GM19328 (cell line): Measurements from ENCODE around the gene NR3C2.

Source experiments
- ATAC-seq: cut with Tn5 transposase; IDR thresholded peaks from one replicate; pipeline ENCODE4 v1.9.1; 2021; ENCODE audit warnings: mild to moderate bottlenecking, moderate library complexity; ENCODE audit not compliant: unreplicated experiment

The NR3C2 gene

DNA sequence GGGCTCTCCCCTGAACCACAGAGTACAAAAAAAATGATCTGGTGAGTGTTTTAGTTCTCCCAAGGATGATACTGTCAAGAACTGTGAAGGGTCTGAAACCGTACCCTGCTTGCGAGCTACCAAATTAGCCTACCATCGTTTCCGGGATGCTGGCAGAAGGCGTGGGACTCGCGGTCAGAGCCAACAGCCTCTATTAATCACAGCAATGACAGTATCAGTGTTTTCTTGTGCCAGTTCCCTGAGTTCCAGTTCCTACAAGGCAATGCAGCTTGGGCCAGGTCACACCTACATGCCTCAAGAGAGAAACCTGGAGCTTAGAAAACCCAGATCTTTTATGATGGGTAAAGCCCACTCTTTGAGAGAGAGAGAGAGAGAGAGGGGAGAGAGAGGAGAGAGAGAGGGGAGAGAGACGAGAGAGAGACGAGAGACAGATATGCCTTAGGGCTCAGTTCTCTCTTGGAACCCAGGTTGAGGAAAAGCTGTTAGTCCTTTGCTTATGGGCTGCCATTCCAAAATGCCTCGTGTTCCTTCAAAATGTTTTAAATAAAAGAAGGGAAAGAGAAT lies 382.5 kb downstream of the NR3C2 start:
- no peak for ATAC-seq

GRCh38 chr4:148057984-148058859 lies 384.0 kb downstream of the NR3C2 start:
- ATAC-seq = no peak

DNA sequence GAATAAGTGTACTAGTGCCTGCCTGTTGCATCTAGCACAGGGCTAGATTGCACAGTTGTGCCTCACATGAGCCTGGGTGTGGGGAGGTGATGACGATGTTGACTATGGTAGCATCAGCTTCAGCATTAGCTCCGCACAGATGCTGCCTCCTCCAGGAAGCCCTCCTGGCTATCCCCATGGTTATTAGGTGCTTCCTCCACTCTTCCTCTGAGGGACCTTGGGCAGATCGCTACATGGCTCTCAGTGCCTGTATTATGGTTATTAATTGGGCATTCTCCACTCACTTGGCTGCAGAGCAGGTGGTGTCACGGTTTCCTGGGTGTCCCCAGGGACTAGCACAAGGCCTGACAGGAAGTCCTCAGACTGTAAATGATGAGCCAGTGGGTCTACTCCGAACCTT lies 384.7 kb downstream of the NR3C2 start:
- peak; percentile 36 for ATAC-seq

- peak; percentile 81 for ATAC-seq
Observed at GRCh38 chr4:148056879-148057278, 385.3 kb downstream of the NR3C2 start.

DNA sequence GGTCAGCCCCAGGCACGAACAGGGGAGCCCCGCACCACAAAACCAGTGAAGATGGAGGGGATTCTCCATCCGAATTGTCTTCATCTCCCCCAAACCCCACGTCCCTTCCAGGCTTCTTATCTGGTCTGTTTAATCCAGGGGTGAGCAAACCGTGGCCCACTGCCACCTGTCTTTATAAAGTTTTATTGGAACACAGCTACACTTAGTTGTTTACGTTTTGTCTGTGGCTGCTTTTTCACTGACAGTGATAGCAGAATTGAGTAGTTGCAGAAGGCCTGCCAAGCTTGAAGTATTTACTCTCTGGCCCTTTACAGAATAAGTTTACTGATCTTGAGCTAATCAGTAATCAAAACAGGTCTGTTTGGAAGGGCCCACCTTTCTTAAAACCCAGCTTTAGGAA lies 386.4 kb downstream of the NR3C2 start:
- ATAC-seq = no peak

DNA sequence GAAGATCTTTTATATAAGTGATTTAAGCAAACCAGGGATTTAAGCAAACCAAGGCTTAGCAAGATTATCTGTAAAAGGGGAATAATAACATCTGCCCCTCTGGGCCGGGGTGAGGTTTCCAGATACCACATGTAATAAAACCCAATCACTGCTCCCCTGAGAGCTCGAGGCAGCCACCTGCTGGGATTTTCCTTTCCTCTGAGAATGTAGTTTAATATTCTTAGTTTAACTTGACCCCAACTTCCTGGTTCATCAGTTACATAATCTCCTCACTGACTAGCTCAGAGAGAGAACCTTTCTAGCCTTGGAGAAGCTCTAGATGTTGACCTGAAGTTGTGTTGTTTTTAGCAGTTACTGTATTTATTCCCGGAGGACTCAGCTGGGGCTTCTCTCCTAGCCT lies 387.9 kb downstream of the NR3C2 start:
- no peak for ATAC-seq

- no peak for ATAC-seq
Observed at GRCh38 chr4:148053298-148054003, 388.8 kb downstream of the NR3C2 start.

DNA sequence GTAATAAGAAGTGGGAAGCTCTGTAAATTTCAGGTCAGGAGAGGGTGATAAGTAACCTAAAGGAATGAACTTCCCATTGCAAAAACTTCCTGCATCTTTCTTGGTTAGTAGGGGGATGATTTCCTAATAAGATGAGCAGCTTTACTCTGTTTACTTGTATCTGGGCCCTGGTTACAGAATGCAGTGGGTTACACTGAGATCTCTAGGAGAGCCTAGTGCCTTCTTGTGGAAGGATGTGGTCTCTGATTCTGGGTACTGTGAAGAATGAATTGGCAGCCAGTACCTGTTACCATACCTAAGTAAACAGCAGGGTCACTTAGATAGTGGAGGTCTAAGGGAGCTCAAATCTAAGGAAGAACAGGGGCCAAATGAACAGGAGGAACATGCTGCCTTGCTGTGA lies 389.8 kb downstream of the NR3C2 start:
- no peak for ATAC-seq

- ATAC-seq = no peak
Observed at GRCh38 chr4:148051403-148051802, 390.8 kb downstream of the NR3C2 start.

- no peak for ATAC-seq
Observed at GRCh38 chr4:148048598-148048997, 393.6 kb downstream of the NR3C2 start.

DNA sequence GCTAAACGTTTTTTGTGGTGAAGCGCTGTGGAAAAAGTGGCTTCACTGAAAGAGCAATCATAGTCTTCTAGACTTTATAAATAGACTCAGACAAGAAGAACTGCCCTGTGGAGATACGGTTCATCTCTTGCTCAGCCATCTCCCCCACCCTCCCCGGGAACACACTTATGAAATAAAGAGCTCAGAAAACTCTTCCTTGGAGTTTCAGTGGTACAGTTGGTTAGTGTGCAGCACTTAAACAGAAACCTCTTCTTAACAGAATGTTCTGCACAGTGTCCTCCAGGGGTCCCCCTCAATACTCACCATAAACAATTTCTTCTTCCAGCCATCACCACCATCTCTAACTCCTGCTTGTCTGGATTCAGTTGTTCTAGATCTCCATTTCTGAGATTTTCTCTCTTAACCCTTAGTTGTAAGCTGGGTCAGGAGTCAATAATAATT lies 397.3 kb downstream of the NR3C2 start:
- peak; percentile 94 for ATAC-seq

- ATAC-seq = peak; percentile 2
Observed at GRCh38 chr4:148044089-148044911, 397.9 kb downstream of the NR3C2 start.

DNA sequence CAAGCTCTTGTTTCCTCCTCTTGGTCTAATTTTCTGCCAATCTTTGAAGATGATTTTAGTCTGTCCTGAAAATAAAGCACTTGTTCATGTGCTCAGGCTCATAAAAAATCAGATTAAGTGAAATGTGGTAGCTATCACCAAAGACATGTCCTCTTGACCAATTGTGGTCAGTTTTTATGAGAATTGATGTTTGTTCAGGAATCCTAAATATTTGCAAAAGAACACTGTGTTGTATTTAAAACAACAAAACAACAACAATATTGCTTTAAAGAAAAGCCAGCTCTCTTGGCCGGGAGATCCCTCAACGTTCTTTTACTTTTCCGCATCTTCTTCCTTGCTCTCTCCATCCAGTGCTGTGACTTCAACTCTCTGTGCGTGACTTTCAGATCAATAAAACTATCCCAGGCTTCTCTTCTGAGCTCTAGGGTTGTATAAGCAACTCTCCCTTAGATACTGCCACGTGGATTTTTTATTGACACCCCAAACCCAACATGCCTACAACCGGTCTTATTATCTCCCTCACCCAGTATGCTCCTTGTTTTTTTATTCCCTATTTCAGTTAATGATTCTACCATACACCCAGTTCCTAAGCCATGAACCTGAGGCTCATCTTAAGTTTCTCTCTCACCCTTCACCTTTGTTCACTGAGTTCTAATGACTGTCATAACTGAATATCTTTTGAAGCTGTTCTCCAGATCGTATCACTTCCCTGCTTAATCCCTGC lies 400.4 kb downstream of the NR3C2 start:
- ATAC-seq = no peak

GRCh38 chr4:148034813-148035212 lies 407.4 kb downstream of the NR3C2 start:
- ATAC-seq = no peak

GRCh38 chr4:148030193-148030873 lies 411.9 kb downstream of the NR3C2 start:
- ATAC-seq = no peak

DNA sequence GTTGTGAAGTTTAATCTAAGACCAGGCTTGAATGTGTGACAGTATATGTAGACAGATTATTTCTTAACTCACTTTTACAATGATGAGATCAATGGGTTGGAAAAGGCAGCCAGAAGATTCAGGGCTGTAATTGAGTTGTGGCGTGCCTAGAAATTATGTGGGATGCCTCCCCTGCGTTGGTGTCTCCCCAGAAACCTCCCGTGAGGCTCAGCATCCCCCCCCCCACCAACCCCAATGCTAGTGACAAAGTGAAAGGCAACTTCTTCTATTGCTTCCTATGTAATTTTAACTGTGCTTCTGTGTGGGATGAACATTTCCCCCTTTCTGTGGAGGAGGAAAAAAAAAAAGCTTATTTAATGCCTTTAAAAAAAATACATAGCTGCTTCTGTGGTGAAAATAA lies 412.4 kb downstream of the NR3C2 start:
- ATAC-seq = no peak
